A549 treated with ZK216348 at 1 μM for 4 hours (cell line): ENCODE data around the gene EXOSC7. TPM values are rescaled to one million over a fixed set of nuclear protein-coding genes. Genes with fewer than 3 reads are reported as not detected.

Experiments used
- total RNA-seq: library from RNA; stranded (reverse); fragments of 200-300 nt; extraction: Qiagen RNA extraction; gene quantifications from 5 replicates; pipeline ENCODE4 v1.2.3, GENCODE V29; 2022; ENCODE audit warnings: low read depth

The EXOSC7 gene
- total RNA-seq: 41.2 to 50.2 TPM (median 44.8 TPM) in 5 replicates

DNA sequence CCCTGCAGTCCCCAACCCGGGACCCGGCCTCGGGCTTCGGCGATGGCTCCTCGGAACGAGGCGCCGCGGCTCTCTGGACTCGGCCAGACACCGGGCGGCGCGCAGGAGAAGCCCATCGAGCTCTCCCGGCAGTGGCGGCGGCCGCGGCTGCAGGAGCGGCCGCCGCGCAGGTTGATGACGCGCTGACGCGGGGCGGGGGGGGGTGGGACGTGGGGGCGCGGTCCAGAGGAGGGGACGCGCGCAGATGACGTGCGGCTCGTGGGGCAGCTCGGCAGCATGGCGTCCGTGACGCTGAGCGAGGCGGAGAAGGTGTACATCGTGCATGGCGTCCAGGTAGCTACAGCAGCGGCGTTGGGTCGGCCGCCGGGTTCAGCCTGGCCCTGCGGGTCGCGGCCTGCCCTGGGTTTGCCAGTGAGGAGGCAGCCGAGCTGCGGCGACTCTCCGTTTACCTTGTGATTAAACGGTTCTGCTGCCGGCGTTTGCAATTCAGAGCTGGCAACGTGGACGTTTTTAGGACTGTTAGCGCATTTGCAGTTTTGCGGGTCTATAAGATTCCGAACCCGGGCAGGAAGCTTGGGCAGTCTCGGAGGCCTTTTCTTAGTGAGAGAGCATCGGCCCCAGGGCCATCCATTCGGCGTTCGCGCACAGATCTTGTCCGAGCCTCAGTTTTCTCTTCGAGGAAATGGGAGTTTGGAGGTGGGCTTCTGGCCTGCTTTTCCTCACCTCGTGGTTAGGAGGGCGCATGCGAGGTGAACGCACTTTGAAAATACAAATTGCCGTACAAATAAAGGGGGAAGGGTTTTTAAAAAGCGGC lies at the start of gene EXOSC7, which contains the start of gene ZDHHC3:
Gene EXOSC7, plus strand, starts transcription at position 243 of the 814 bp plus-strand sequence. Its CDS starts 34 bp downstream, at position 277.
Gene ZDHHC3, minus strand, starts transcription at position 173 of the 814 bp plus-strand sequence. CDS start 16,738 bp downstream, outside the sequence.

DNA sequence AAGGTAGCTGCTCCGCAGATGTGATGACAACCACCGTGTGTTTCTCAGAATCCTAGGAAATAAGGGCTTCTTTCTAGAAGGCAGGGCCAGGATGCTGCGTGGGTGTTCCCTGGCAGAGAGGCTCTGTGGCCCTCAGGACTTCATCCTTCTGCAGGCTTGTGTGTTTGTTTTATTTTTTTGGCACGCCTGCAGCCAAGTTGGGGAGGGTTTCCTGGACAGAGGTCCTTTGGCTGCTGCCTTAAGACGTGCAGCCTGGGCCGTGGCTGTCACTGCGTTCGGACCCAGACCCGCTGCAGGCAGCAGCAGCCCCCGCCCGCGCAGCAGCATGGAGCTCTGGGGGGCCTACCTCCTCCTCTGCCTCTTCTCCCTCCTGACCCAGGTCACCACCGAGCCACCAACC lies 50.0 kb downstream of the EXOSC7 start, which contains the start of gene CLEC3B:
Gene CLEC3B, plus strand, starts transcription at position 266 of the 400 bp plus-strand sequence. Its CDS starts 60 bp downstream, at position 326.

Other genes starting within 250 kb of the EXOSC7 start
- gene ZNF501, start 246.6 kb upstream of the EXOSC7 start, total RNA-seq: not detected in 5 replicates
- gene KIAA1143, start 214.6 kb upstream of the EXOSC7 start, total RNA-seq: 15.9 to 30.0 TPM (median 16.3 TPM) in 5 replicates
- gene KIF15, start 214.4 kb upstream of the EXOSC7 start, total RNA-seq: 7.4 to 13.3 TPM (median 9.1 TPM) in 5 replicates
- gene TMEM42, start 114.3 kb upstream of the EXOSC7 start, total RNA-seq: 5.2 to 11.3 TPM (median 10.8 TPM) in 5 replicates
- gene TGM4, start 101.6 kb upstream of the EXOSC7 start, total RNA-seq: 0.08 to 0.12 TPM in 2 of 5 replicates, not detected in the others
- 34.3 to 46.4 TPM (median 40.3 TPM) in 5 replicates for gene ZDHHC3, start 70 bp upstream of the EXOSC7 start, total RNA-seq
- gene CLEC3B, start 50.1 kb downstream of the EXOSC7 start, total RNA-seq: 0.22 TPM in 1 of 5 replicates, not detected in the others
- 8.7 to 12.2 TPM (median 9.5 TPM) in 5 replicates for gene CDCP1, start 170.1 kb downstream of the EXOSC7 start, total RNA-seq